Keratinocyte (primary cell): ENCODE measurements around the gene PAOX.

Source experiments
- EZH2 ChIP-seq: IDR thresholded peaks from one replicate; pipeline ENCODE4 v1.6.1; 2012; ENCODE audit warnings: inconsistent platforms, mild to moderate bottlenecking, low read length, moderate library complexity
- TF ChIP-seq, protein P1 (sequence below), 3 experiments: IDR thresholded peaks in 1 of 3; conservative IDR thresholded peaks in 1 of 3; optimal IDR thresholded peaks in 1 of 3; 2 replicates in 2 of 3; 3 replicates in 1 of 3; pipeline versions ENCODE3 to v1.5.1; 2011; ENCODE audit warnings: low read length in 3 of 3, mild to moderate bottlenecking in 3 of 3, moderate library complexity in 2 of 3, control low read depth in 1 of 3, inconsistent platforms in 1 of 3; ENCODE audit not compliant: insufficient read depth in 2 of 3; ENCODE audit errors: extremely low read depth in 1 of 3

DNA sequence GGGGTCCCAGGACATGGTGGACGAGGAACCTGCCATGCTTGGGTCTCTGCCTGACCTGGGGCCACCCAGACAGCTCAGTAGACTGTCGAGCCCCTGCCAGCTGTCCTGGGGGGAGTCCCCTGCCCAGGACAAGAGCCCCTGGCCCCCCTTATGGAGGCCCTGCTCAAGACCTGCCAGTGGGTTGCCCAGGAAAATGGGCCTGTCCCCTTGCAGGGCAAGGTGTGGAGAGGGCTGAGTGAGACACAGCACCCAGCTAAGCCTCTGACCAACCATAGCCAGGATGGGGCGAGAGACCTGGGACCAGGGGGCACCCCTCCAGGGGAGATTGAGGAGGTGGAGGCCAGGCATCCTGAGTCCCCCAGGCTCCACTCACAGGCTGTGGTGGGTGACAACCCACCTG lies 23.1 kb upstream of the PAOX start:
- no peak for TF ChIP-seq EZH2
- TF ChIP-seq, protein P1, sequence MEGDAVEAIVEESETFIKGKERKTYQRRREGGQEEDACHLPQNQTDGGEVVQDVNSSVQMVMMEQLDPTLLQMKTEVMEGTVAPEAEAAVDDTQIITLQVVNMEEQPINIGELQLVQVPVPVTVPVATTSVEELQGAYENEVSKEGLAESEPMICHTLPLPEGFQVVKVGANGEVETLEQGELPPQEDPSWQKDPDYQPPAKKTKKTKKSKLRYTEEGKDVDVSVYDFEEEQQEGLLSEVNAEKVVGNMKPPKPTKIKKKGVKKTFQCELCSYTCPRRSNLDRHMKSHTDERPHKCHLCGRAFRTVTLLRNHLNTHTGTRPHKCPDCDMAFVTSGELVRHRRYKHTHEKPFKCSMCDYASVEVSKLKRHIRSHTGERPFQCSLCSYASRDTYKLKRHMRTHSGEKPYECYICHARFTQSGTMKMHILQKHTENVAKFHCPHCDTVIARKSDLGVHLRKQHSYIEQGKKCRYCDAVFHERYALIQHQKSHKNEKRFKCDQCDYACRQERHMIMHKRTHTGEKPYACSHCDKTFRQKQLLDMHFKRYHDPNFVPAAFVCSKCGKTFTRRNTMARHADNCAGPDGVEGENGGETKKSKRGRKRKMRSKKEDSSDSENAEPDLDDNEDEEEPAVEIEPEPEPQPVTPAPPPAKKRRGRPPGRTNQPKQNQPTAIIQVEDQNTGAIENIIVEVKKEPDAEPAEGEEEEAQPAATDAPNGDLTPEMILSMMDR (optimal IDR thresholded peaks at IDR 0.05 in 1 of 3, IDR thresholded peaks at IDR 0.05 in 1 of 3, conservative IDR thresholded peaks at IDR 0.05 in 1 of 3; ENCODE audit: extremely low read depth in 1 of 3, insufficient read depth in 2 of 3, low read length in 3 of 3), result no peak
